Panc1 (cell line): ENCODE results near the gene FSTL5.

Experiments used
- POLR2AphosphoS5 ChIP-seq: IDR thresholded peaks from 2 replicates; pipeline ENCODE4 v1.6.1; 2012; ENCODE audit warnings: mild to moderate bottlenecking, low read depth, low read length, moderate library complexity
- SIN3A ChIP-seq: IDR thresholded peaks from 2 replicates; pipeline ENCODE4 v1.6.1; 2012; ENCODE audit warnings: low read depth, mild to moderate bottlenecking, low read length, moderate library complexity, borderline replicate concordance; ENCODE audit not compliant: insufficient read depth
- TF ChIP-seq, protein P1 (sequence below): fragments of 450-650 bp; IDR thresholded peaks from 2 replicates; pipeline ENCODE4 v1.5.1; 2017; ENCODE audit warnings: mild to moderate bottlenecking

DNA sequence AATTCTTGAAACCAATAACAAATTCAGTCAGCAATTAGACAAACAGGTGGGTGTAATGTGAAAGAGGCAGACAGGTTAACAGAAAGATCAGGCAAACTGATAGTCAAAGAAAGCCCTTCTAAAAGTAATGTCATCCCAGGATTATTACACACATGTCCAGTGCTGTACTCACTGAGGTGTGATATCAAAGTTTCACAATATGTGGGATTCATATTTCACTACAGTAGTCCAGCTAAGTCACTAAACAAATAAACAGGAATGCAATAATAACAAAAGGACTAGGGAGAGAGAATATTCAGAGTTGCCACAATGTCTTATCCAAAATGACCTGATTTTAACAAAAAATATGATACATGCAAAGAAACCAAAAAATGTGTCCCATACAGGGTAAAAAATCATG lies 787.5 kb downstream of the FSTL5 start:
- TF ChIP-seq, protein P1, sequence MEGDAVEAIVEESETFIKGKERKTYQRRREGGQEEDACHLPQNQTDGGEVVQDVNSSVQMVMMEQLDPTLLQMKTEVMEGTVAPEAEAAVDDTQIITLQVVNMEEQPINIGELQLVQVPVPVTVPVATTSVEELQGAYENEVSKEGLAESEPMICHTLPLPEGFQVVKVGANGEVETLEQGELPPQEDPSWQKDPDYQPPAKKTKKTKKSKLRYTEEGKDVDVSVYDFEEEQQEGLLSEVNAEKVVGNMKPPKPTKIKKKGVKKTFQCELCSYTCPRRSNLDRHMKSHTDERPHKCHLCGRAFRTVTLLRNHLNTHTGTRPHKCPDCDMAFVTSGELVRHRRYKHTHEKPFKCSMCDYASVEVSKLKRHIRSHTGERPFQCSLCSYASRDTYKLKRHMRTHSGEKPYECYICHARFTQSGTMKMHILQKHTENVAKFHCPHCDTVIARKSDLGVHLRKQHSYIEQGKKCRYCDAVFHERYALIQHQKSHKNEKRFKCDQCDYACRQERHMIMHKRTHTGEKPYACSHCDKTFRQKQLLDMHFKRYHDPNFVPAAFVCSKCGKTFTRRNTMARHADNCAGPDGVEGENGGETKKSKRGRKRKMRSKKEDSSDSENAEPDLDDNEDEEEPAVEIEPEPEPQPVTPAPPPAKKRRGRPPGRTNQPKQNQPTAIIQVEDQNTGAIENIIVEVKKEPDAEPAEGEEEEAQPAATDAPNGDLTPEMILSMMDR = no peak
- TF ChIP-seq POLR2AphosphoS5 (no peak), SIN3A (no peak)
